Measurements from ENCODE around the gene DDX24.
A peak's percentile ranks its signal among the peaks of the same experiment; 100 is the strongest.

DDX24 gene

GRCh38 chr14:94029671-94030203, 51.3 kb downstream of the DDX24 start:
- no peak for DNase-seq

- no peak for DNase-seq
Measured at GRCh38 chr14:94029265-94029664, 51.7 kb downstream of the DDX24 start.

- no peak for DNase-seq
Measured at GRCh38 chr14:94028450-94028826, 52.6 kb downstream of the DDX24 start.

GRCh38 chr14:94027566-94028449, 53.2 kb downstream of the DDX24 start:
- no peak for DNase-seq

GRCh38 chr14:94026889-94027469, 54.0 kb downstream of the DDX24 start:
- no peak for DNase-seq

GRCh38 chr14:94026173-94026888, 54.7 kb downstream of the DDX24 start, which contains the start of gene OTUB2:
Gene OTUB2, plus strand, starts transcription at chr14:94026340. Its CDS starts 198 bp downstream, at chr14:94026538.
- peak; percentile 95 for DNase-seq

- DNase-seq, result no peak
Measured at GRCh38 chr14:94025720-94026119, 55.3 kb downstream of the DDX24 start.

GRCh38 chr14:94024549-94024948, 56.5 kb downstream of the DDX24 start:
- no peak for DNase-seq

- no peak for DNase-seq
Measured at GRCh38 chr14:94022532-94023411, 58.2 kb downstream of the DDX24 start.

GRCh38 chr14:94021416-94022157, 59.4 kb downstream of the DDX24 start:
- DNase-seq, result no peak

GRCh38 chr14:94021001-94021400, 60.0 kb downstream of the DDX24 start:
- DNase-seq, result no peak

GRCh38 chr14:94020267-94020666, 60.7 kb downstream of the DDX24 start:
- DNase-seq, result no peak

GRCh38 chr14:94019329-94019728, 61.7 kb downstream of the DDX24 start:
- no peak for DNase-seq

GRCh38 chr14:94018308-94018707, 62.7 kb downstream of the DDX24 start:
- no peak for DNase-seq

- no peak for DNase-seq
Measured at GRCh38 chr14:94016446-94016976, 64.5 kb downstream of the DDX24 start.

- DNase-seq, result no peak
Measured at GRCh38 chr14:94015223-94015622, 65.8 kb downstream of the DDX24 start.

- DNase-seq, result no peak
Measured at GRCh38 chr14:94014382-94014781, 66.6 kb downstream of the DDX24 start.

GRCh38 chr14:94011795-94012194, 69.2 kb downstream of the DDX24 start:
- peak; percentile 15 for DNase-seq

GRCh38 chr14:94010625-94011024, 70.4 kb downstream of the DDX24 start:
- DNase-seq, result no peak

- DNase-seq, result no peak
Measured at GRCh38 chr14:94009767-94010166, 71.2 kb downstream of the DDX24 start.

GRCh38 chr14:94008234-94008633, 72.8 kb downstream of the DDX24 start:
- DNase-seq, result no peak

Measured in activated CD4-positive, alpha-beta T cell treated with anti-CD3 and anti-CD28 coated beads, Interleukin-2, amount 50 U/mL, for 1 hour (primary cell).